AG04449 (cell line): ENCODE data around the gene RCAN2.

Experiments used
- CTCF ChIA-PET: fragments of 350-600 bp; formaldehyde crosslinking; extraction: SDS; loops from one replicate; lab custom pipeline; 2021; ENCODE audit warnings: antibody characterized with exemption; lab: Yijun Ruan, JAX
- POLR2A ChIA-PET: fragments of 400-600, 350-600 bp; formaldehyde crosslinking; extraction: SDS; loops from one replicate; lab custom pipeline; 2020; ENCODE audit warnings: antibody characterized with exemption, inconsistent platforms; lab: Yijun Ruan, JAX
- DNase-seq: peaks from one replicate; pipeline ENCODE4 v3.0.0-alpha.2; 2010; ENCODE audit warnings: low read depth, low spot score
- H3K4me3 ChIP-seq: 2 replicates; pipeline ENCODE4 v1.5.1; 2011; ENCODE audit warnings: low read depth, mild to moderate bottlenecking, control low read depth, low read length
- TF ChIP-seq, protein P1 (sequence below): IDR thresholded peaks from one replicate; pipeline ENCODE4 v1.5.1; 2011; ENCODE audit warnings: mild to moderate bottlenecking, moderate library complexity, low read length, control low read depth, inconsistent platforms; ENCODE audit not compliant: insufficient read depth; ENCODE audit errors: missing control alignments

RCAN2 gene

DNA sequence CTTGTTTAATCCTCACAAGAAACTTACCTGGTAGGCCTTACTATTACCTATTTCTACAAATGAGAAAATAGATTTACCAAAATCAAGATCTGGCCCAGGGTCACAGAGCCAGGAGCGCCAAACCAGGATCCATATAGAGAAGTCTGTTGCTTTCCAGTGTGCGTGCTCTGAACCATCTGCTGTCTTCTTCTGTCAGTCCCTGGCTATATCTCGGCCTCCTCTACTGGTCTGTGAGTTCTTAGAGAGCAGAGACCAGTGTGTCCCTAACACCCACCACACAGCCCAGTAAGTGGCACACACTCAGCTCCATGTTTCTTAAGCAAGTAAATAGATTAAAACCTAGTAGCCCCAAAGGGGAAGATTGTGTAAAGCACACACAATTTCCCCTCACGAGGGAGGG, 301.5 kb downstream of the RCAN2 start:
- ChIA-PET POLR2A (no interaction called here), CTCF (no interaction called here)
- TF ChIP-seq, protein P1, sequence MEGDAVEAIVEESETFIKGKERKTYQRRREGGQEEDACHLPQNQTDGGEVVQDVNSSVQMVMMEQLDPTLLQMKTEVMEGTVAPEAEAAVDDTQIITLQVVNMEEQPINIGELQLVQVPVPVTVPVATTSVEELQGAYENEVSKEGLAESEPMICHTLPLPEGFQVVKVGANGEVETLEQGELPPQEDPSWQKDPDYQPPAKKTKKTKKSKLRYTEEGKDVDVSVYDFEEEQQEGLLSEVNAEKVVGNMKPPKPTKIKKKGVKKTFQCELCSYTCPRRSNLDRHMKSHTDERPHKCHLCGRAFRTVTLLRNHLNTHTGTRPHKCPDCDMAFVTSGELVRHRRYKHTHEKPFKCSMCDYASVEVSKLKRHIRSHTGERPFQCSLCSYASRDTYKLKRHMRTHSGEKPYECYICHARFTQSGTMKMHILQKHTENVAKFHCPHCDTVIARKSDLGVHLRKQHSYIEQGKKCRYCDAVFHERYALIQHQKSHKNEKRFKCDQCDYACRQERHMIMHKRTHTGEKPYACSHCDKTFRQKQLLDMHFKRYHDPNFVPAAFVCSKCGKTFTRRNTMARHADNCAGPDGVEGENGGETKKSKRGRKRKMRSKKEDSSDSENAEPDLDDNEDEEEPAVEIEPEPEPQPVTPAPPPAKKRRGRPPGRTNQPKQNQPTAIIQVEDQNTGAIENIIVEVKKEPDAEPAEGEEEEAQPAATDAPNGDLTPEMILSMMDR: no peak
- H3K4me3 ChIP-seq: no peak overlapping the region
- DNase-seq: no peak

DNA sequence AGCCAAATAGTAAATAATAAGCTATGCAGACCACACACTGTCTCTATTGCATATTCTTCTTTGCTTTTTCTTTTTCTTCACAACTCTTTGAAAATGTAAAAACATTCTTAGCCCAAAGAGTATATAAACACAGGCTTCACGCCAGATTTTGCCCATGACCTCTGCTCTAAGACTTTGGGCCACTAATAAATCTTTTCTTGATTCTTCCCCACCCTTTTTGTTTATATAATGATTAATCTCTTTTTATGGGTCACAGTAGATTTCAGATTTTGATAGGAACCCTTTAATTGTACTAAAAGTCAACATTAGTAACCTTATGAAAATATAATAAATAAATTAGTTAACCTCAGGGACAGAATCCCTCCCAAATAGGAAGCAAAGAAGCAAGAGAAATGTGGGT, 304.7 kb downstream of the RCAN2 start:
- TF ChIP-seq, protein P1: no peak
- CTCF ChIA-PET: no interaction called here
- H3K4me3 ChIP-seq: no peak overlapping the region
- POLR2A ChIA-PET: no interaction called here
- no peak for DNase-seq

DNA sequence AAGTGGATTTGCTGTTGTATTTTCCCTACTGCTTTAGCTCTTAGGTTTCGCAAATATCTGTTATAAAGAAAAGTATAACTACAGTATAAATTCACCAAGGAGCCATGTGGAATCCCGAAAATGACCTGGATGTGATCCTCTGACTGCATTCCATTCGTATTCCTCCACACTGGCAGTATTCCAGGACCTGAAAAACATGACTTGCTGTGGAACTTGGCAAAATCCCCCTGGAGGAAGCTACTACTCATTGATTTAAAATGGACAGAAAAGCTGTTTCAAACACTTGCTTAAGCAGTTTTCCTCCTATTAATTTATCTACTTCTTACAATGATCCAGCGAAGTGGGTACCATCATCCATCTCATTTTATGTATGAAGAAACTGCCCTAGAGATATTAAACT, 307.1 kb downstream of the RCAN2 start:
- H3K4me3 ChIP-seq: no peak overlapping the region
- peak; percentile 54 for DNase-seq
- ChIA-PET POLR2A (no interaction called here), CTCF (no interaction called here)
- TF ChIP-seq, protein P1: no peak

DNA sequence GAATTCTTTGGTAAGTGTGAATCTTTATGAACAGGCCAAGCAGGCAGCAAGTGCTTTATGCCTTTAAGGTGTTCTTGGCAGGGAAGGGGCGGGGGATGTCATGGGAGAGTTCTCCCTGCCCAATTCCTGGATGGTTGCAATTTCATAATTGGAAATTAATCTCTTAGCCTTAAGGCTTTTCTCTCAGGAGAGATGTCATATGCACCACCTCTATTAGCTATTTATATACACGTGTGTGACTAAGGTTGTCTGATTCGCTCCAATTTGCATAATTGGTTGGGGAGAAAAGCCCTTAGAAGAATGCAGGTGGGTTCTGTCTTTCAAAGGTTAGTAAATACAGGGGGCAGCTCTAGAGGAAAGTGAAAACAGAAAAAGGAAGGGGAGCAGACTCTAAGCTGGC, 315.3 kb downstream of the RCAN2 start:
- TF ChIP-seq, protein P1: no peak
- no peak for DNase-seq
- ChIA-PET POLR2A (no interaction called here), CTCF (no interaction called here)
- no peak overlapping the region for H3K4me3 ChIP-seq

DNA sequence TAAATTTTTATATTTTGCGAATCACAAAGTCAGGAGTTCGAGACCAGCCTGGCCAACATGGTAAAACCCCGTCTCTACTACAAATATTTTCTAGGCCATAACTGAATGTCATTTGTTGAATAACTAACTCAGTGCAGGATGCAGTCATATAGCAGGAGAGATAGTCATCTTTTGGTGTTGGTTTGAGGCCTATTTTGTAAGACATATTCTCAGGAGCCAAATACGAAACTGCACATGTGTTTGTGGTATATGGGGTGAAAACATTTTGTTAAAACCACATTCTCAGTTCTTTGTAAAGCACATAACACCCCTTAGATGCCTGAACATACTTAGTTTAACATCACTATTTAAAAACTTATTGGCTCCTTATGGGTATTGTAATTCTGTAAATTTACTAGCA, 315.8 kb downstream of the RCAN2 start:
- ChIA-PET POLR2A (no interaction called here), CTCF (no interaction called here)
- TF ChIP-seq, protein P1: no peak
- no peak overlapping the region for H3K4me3 ChIP-seq
- DNase-seq: no peak

DNA sequence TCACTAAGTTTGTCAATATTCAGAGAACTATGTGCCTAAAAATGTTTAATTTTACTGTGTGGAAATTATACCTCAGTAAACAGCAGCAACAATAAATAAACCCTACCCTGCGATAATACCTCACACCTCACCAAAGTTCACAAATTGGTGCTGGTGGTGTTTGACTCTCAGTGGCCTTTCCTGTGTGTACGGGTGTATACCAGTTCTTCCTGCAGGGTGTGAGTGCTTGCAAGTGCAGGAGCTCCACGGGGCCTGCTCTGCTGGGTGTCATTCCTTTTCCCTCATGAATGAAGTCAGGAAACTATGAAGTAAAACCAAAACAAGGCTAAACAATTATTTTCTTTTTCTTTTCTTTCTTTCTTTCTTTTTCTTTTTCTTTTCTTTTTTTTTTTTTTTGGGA, 316.3 kb downstream of the RCAN2 start:
- no peak for DNase-seq
- H3K4me3 ChIP-seq: no peak overlapping the region
- ChIA-PET POLR2A (no interaction called here), CTCF (no interaction called here)
- TF ChIP-seq, protein P1: no peak
